Measurements from ENCODE around the gene NAA15. TPM values are rescaled to one million over a fixed set of nuclear protein-coding genes. Genes with fewer than 3 reads are reported as not detected.
"Not testable (repeated sequence)": the region's sequence is repeated elsewhere in the genome, so short reads cannot be mapped to it uniquely, and the experiment has no call there.

The NAA15 gene
- total RNA-seq, 1 donor from 2014 or later: 29.5 TPM

- no peak for DNase-seq (ENCODE audit: extremely low read depth, low read depth, low spot score)
Observed at GRCh38 chr4:139295942-139296299, 5.4 kb upstream of the NAA15 start.

GRCh38 chr4:139297001-139297410 lies 4.3 kb upstream of the NAA15 start:
- no peak for DNase-seq (ENCODE audit: extremely low read depth, low read depth, low spot score)

- no peak for DNase-seq (ENCODE audit: extremely low read depth, low read depth, low spot score)
Observed at GRCh38 chr4:139299536-139299935, 1.8 kb upstream of the NAA15 start.

- DNase-seq (ENCODE audit: extremely low read depth, low read depth, low spot score): no peak
Observed at GRCh38 chr4:139300431-139301112, 733 bp upstream of the NAA15 start.

- DNase-seq (ENCODE audit: extremely low read depth, low read depth, low spot score): no peak
Observed at GRCh38 chr4:139301821-139302611, 711 bp downstream of the NAA15 start, which contains the start of gene NDUFC1. NDUFC1 (minus strand) TSS chr4:139302477; CDS start chr4:139295798, 6,679 bp downstream.

GRCh38 chr4:139304920-139305319 lies 3.6 kb downstream of the NAA15 start:
- DNase-seq (ENCODE audit: extremely low read depth, low read depth, low spot score): no peak

GRCh38 chr4:139311909-139312308 lies 10.6 kb downstream of the NAA15 start:
- DNase-seq (ENCODE audit: extremely low read depth, low read depth, low spot score): no peak

- no peak for DNase-seq (ENCODE audit: extremely low read depth, low read depth, low spot score)
Observed at GRCh38 chr4:139312552-139313332, 11.4 kb downstream of the NAA15 start.

GRCh38 chr4:139313414-139313813 lies 12.1 kb downstream of the NAA15 start:
- DNase-seq (ENCODE audit: extremely low read depth, low read depth, low spot score): not testable (repeated sequence)

- no peak for DNase-seq (ENCODE audit: extremely low read depth, low read depth, low spot score)
Observed at GRCh38 chr4:139314047-139314800, 12.9 kb downstream of the NAA15 start.

- DNase-seq (ENCODE audit: extremely low read depth, low read depth, low spot score): no peak
Observed at GRCh38 chr4:139315221-139315675, 13.9 kb downstream of the NAA15 start.

GRCh38 chr4:139316733-139317132 lies 15.4 kb downstream of the NAA15 start:
- no peak for DNase-seq (ENCODE audit: extremely low read depth, low read depth, low spot score)

- DNase-seq (ENCODE audit: extremely low read depth, low read depth, low spot score): no peak
Observed at GRCh38 chr4:139317635-139318034, 16.3 kb downstream of the NAA15 start.

GRCh38 chr4:139319571-139319970 lies 18.3 kb downstream of the NAA15 start:
- no peak for DNase-seq (ENCODE audit: extremely low read depth, low read depth, low spot score)

GRCh38 chr4:139322070-139322469 lies 20.8 kb downstream of the NAA15 start:
- DNase-seq (ENCODE audit: extremely low read depth, low read depth, low spot score): not testable (repeated sequence)

- not testable (repeated sequence) for DNase-seq (ENCODE audit: extremely low read depth, low read depth, low spot score)
Observed at GRCh38 chr4:139322541-139322940, 21.2 kb downstream of the NAA15 start.

- no peak for DNase-seq (ENCODE audit: extremely low read depth, low read depth, low spot score)
Observed at GRCh38 chr4:139324620-139325019, 23.3 kb downstream of the NAA15 start.

GRCh38 chr4:139329665-139330200 lies 28.4 kb downstream of the NAA15 start:
- no peak for DNase-seq (ENCODE audit: extremely low read depth, low read depth, low spot score)

GRCh38 chr4:139330283-139330682 lies 29.0 kb downstream of the NAA15 start:
- no peak for DNase-seq (ENCODE audit: extremely low read depth, low read depth, low spot score)

GRCh38 chr4:139331185-139331584 lies 29.9 kb downstream of the NAA15 start:
- DNase-seq (ENCODE audit: extremely low read depth, low read depth, low spot score): no peak
